ENCODE results near the gene ASTN2.
"Not testable (repeated sequence)": the region's sequence is repeated elsewhere in the genome, so short reads cannot be mapped to it uniquely, and the experiment has no call there.

ASTN2 gene

GRCh38 chr9:116891424-116891823, 523.4 kb downstream of the ASTN2 start:
- TF ChIP-seq, protein P1, sequence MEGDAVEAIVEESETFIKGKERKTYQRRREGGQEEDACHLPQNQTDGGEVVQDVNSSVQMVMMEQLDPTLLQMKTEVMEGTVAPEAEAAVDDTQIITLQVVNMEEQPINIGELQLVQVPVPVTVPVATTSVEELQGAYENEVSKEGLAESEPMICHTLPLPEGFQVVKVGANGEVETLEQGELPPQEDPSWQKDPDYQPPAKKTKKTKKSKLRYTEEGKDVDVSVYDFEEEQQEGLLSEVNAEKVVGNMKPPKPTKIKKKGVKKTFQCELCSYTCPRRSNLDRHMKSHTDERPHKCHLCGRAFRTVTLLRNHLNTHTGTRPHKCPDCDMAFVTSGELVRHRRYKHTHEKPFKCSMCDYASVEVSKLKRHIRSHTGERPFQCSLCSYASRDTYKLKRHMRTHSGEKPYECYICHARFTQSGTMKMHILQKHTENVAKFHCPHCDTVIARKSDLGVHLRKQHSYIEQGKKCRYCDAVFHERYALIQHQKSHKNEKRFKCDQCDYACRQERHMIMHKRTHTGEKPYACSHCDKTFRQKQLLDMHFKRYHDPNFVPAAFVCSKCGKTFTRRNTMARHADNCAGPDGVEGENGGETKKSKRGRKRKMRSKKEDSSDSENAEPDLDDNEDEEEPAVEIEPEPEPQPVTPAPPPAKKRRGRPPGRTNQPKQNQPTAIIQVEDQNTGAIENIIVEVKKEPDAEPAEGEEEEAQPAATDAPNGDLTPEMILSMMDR (conservative IDR thresholded peaks at IDR 0.05), result no peak
- no peak for TF ChIP-seq ZFX (IDR thresholded peaks at IDR 0.05)
- H3K27ac ChIP-seq, result no peak overlapping the region

DNA sequence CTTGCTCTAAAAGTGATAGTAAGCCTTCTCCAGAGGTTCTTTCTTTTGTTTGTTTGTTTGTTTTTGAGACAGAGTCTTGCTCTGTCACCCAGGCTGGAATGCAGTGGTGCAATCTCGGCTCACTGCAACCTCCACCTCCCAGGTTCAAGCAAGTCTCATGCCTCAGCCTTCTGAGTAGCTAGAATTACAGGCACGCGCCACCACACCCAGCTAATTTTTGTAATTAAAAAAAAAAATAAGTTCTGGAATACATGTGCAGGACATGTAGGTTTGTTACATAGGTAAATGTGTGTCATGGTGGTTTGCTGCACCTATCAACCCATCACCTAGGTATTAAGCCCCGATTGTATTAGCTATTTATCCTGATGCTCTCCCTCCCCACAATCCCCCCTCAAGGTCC, 526.4 kb downstream of the ASTN2 start:
- not testable (repeated sequence) for H3K27ac ChIP-seq

- no peak overlapping the region for H3K27ac ChIP-seq
- TF ChIP-seq, protein P1 (conservative IDR thresholded peaks at IDR 0.05), result no peak
- no peak for TF ChIP-seq ZFX (IDR thresholded peaks at IDR 0.05)
Observed at GRCh38 chr9:116888066-116888465, 526.8 kb downstream of the ASTN2 start.

GRCh38 chr9:116883676-116884075, 531.2 kb downstream of the ASTN2 start:
- no peak overlapping the region for H3K27ac ChIP-seq
- no peak for TF ChIP-seq ZFX (IDR thresholded peaks at IDR 0.05)
- TF ChIP-seq, protein P1 (conservative IDR thresholded peaks at IDR 0.05), result no peak

DNA sequence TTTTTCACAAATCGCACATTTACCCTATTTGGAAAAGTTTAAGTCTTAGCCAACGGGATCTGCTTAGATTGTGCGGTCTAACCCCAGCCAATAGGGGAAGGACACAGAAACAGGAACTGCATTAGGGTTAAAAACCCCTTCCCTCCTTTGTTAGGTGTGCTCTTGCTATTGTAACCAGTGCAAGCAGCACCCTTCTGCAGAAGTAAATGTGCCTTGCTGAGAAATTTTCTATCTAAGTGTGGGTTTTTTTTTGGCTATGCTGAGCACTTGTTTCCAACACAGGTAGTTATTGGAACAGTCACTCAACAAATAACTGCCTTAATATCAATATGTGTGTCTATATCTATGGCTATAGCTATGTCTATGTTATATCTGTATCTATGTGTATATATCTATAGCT, 537.8 kb downstream of the ASTN2 start:
- no peak overlapping the region for H3K27ac ChIP-seq
- TF ChIP-seq ZFX (IDR thresholded peaks at IDR 0.05), result no peak
- TF ChIP-seq, protein P1 (conservative IDR thresholded peaks at IDR 0.05), result no peak

GRCh38 chr9:116875576-116875975, 539.3 kb downstream of the ASTN2 start:
- H3K27ac ChIP-seq, result no peak overlapping the region
- TF ChIP-seq, protein P1 (conservative IDR thresholded peaks at IDR 0.05), result no peak

- TF ChIP-seq, protein P1 (conservative IDR thresholded peaks at IDR 0.05), result no peak
- TF ChIP-seq ZFX (IDR thresholded peaks at IDR 0.05), result no peak
- H3K27ac ChIP-seq, result no peak overlapping the region
Observed at GRCh38 chr9:116873937-116874914, 540.6 kb downstream of the ASTN2 start.

DNA sequence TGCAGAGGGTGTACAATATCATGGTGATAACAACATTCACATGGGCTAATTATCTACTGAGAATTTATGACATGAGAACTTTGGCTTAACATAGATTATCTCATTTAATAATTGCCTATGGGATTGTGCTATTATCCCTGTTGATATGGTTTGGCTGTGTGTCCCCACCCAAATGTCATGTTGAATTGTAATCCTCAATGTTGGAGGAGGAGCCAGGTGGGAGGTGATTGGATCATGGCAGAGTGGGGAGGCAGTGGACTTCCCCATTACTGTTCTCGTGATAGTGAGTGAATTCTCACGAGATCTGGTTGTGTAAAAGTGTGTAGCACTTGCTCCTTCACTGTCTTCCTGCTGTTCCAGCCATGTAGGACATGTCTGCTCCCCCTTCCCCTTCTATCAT, 541.4 kb downstream of the ASTN2 start:
- TF ChIP-seq, protein P1 (conservative IDR thresholded peaks at IDR 0.05), result no peak
- TF ChIP-seq ZFX (IDR thresholded peaks at IDR 0.05), result no peak
- H3K27ac ChIP-seq, result no peak overlapping the region
